HG03442 (cell line): ENCODE data around the gene ARHGEF35.
A peak's percentile ranks its signal among the peaks of the same experiment; 100 is the strongest.
"Not testable (repeated sequence)": the region's sequence is repeated elsewhere in the genome, so short reads cannot be mapped to it uniquely, and the experiment has no call there.

ENCODE experiments used
- ATAC-seq: cut with Tn5 transposase; IDR thresholded peaks from one replicate; pipeline ENCODE4 v1.9.1; 2021; ENCODE audit warnings: mild to moderate bottlenecking, moderate library complexity; ENCODE audit not compliant: unreplicated experiment

ARHGEF35 gene

DNA sequence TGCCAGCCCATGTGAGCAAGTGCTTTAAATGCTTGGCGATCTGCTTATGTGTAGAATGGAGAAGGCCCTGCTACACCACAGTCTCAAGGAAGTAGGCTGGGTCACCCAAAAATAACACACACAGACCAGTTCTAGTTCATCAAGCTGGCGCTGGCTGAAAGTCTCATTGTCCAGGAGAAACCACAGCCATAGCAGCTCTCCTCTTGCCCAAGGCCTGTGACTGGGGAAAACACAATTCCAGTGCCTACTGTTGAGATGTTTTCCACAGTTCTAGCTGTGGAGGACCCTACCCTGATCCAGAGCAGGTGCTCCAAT, 16.5 kb downstream of the ARHGEF35 start:
- not testable (repeated sequence) for ATAC-seq

DNA sequence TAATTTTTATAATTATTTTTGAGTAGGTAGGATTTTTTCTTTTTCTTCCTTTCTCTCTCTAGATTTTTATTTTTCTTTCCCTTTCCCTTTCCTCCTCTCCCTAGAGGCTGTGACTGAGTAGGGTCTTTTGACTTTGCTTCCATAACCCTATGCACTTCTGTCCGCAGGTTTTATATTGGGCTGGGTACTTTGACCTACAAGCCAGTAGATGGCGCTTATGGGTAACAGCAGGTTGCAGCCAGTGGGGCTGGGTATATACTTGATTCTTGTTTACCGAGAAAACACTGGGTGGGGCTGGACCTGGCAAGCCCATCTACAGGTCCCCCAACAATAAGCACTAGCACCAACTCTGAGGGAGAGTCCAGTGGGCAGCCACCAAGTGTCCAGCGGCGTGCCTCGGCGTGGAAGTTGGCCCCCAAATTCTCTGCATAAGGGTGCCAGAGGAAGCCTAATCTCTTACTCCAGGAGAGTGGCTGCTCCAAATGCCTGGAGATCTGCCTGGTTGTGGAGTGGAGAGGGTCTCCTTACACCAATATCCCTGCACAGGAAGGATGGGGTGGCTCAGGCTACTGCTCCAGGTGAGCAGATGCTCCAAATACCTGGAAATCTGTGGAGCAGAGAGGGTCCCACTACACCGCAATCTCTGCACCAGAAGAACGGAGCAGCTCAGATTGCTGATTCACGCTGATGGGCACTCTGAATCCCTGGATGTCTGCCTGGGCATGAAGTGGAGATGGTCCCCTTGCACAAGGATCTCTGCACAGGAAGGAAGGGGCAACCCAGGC, 17.1 kb downstream of the ARHGEF35 start:
- ATAC-seq = peak; percentile 99

DNA sequence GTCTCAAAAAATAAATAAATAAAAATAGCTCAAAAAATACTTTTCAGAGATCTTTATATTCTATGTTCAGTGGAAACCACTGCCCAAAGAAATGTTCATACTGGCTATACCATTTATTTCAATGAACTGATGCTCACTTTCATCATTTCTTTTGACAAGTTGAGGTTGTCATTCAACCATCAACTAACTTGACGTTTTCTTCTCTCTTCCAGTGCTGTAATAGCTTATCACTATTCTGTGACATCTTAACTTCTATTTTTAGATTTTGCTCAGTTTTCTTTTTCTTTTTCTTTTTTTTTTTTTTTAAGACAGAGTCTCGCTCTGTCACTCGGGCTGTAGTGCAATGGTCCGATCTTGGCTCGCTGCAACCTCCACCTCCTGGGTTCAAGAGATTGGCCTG, 21.0 kb downstream of the ARHGEF35 start:
- no peak for ATAC-seq

DNA sequence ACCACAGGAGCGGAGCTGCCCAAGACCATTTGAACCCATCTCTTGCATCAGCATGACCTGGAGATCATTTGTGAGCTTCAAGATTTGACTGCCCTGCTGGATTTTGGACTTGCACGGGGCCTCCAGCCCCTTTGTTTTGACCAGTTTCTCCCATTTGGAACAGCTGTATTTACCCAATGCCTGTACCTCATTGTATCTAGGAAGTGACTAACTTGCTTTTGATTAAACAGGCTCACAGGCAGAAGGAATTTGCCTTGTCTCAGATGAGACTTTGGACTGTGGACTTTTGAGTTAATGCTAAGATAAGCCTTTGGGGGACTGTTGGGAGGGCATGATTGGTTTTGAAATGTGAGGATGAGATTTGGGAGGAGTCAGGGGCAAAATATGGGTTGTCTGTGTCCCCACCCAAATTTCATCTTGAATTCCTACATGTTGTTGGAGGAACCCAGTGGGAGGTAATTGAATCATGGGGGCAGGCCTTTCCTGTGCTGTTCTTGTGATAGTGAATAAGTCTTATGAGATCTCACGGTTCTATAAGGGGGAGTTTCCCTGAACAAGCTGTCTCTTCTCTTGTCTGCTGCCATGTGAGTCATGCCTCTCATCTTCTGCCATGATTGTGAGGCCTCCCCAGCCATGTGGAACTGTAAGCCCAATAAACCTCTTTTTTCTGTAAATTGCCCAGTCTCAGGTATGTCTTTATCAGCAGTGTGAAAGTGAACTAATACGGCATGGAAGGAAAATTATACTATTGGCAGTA, 23.9 kb downstream of the ARHGEF35 start:
- not testable (repeated sequence) for ATAC-seq

DNA sequence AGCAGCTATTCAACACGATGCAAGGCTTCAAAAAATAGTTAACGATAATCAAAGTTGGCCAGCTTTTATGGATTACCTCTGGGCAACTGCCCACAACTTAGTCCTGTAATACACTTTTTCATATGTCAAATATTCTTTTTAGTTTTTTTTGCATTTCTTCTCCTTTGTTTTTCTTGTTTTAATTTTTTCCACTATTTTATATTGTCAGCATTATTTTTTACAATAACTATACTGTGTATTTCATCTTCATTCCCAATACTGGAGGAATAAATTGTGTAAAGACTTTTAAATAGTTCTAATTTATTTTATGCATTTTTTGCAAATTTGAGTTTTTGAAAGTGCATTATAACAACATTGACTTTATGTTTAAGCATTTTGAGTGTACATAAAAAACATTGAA, 30.8 kb downstream of the ARHGEF35 start:
- ATAC-seq = no peak

DNA sequence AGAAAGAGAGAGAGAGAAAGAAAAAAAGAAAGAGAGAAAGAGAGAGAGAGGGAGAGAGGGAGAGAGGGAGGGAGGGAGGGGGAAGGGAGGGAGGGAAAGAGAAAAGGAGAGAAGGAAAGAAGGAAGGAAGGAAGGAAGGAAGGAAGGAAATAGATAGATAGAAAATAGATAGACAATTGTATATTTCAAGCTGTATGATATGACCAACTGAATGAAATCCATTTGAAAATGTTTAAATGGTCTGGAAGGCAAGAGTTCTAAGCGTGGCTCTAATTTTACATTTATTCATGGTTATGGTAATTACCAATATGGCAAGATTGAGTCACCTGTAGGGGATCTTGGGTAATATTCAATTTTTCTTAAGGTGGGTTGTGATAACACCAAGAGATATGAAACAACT, 36.8 kb downstream of the ARHGEF35 start:
- ATAC-seq = no peak

DNA sequence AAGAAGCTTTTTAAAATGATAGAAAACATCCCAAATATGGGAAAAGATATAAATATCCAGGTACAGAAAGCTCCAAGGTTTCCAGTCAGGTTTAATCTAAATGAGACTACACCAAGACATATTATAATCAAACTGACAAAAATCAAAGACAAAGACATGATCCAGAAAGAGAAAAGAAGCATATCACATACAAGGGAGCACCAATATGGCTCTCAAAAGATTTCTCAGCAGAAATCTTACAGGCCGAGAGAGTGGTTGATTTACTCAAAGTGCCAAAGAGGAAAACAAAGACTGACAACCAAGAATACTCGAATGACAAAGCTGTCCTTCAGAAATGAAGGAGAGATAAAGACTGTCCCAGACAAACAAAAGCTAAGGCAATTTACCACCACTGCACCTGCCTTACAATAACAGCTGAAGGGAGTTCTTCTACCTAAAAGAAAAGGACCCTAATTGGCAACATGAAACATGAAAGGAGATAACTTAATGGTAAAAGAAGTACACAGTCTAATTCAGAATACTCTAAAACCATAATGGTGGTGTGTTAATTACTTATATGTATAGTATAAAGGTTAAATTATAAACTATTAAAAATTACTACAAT, 47.3 kb downstream of the ARHGEF35 start:
- no peak for ATAC-seq

DNA sequence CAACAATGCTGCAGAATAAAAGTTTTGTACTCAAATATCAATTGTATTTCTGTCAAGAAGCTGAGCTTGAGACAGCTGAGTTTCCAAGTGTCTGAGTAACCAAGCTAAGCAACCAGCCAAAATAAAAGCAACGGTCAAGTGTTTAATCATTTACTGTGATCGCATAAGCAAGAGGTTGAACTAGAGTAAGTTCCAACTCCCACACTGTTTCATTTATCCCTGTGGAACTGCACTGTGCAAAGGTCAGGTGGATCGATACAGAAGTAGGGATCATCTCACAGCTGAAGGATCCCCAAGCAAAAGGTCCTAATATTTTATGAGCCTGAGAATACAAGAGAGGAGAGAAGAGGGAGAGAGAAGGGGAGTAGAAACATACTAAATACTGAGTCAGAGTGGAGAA, 51.2 kb downstream of the ARHGEF35 start:
- no peak for ATAC-seq

DNA sequence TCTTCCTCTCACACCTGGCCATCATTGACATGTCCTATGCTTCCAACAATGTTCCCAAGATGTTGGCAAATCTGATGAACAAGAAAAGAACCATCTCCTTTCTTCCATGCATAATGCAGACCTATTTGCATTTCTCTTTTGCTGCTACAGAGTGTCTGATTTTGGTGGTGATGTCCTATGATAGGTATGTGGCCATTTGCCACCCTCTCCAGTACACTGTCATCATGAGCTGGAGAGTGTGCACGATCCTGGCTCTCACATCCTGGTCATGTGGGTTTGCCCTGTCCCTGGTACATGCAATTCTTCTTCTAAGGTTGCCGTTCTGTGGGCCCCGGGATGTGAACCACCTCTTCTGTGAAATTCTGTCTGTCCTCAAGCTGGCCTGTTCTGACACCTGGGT, 53.4 kb downstream of the ARHGEF35 start:
- ATAC-seq = no peak

DNA sequence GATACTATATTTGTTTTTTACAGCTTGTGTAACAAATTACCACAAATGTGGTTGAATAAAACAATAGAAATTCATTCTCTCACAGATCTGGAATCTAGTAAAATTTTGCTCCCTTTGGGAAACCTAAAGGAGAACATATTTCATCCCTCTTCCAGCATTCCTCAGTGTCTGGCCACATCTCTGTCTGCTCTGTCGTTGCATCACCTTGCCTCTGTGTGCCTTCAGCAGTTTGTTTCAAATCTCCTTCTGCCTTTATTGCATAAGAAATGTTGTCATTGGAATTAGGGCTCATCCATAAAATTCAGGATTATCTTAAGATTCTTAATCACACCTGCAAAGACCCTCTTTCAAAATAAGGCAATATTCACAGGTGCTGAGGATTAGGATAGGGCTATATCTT, 58.1 kb downstream of the ARHGEF35 start:
- no peak for ATAC-seq
